Measurements from ENCODE around the gene MAP6.

Gene MAP6

GRCh38 chr11:75663808-75664207 is 5.0 kb downstream of the MAP6 start:
- H3K36me3 Mint-ChIP-seq (ENCODE audit: insufficient read depth): no peaks in the 10 kb centered on the region

GRCh38 chr11:75659836-75660235 is 9.0 kb downstream of the MAP6 start:
- no peak overlapping the region for H3K4me3 Mint-ChIP-seq
- no peaks in the 10 kb centered on the region for H3K9me3 Mint-ChIP-seq
- no peaks in the 10 kb centered on the region for H3K4me1 Mint-ChIP-seq
- no peak for ATAC-seq (replicated peaks; ENCODE audit: extremely low read depth, poor library complexity, severe bottlenecking)
- H3K27ac Mint-ChIP-seq (ENCODE audit: low read depth): no peak overlapping the region
- DNase-seq (ENCODE audit: low spot score in 2 of 2): no peak
- H3K36me3 Mint-ChIP-seq (ENCODE audit: insufficient read depth): no peaks in the 10 kb centered on the region
- H3K27me3 Mint-ChIP-seq: peaks cover 44% of the 10 kb centered on the region

More at GRCh38 chr11:75663808-75664207, 5.0 kb downstream of the MAP6 start:
- Mint-ChIP-seq H3K4me1 (peaks cover 11% of the 10 kb centered on the region), H3K27ac (ENCODE audit: low read depth) (no peak overlapping the region), H3K4me3 (no peak overlapping the region), H3K27me3 (peaks cover 70% of the 10 kb centered on the region), H3K9me3 (no peaks in the 10 kb centered on the region)
- ATAC-seq (replicated peaks; ENCODE audit: extremely low read depth, poor library complexity, severe bottlenecking) (no peak), DNase-seq (ENCODE audit: low spot score in 2 of 2) (no peak)

GRCh38 chr11:75656044-75656727 is 12.7 kb downstream of the MAP6 start:
- H3K27me3 Mint-ChIP-seq: peaks cover 25% of the 10 kb centered on the region
- ATAC-seq (replicated peaks; ENCODE audit: extremely low read depth, poor library complexity, severe bottlenecking): no peak
- H3K27ac Mint-ChIP-seq (ENCODE audit: low read depth): no peak overlapping the region
- no peaks in the 10 kb centered on the region for H3K9me3 Mint-ChIP-seq
- H3K4me3 Mint-ChIP-seq: no peak overlapping the region
- no peaks in the 10 kb centered on the region for H3K4me1 Mint-ChIP-seq
- no peak for DNase-seq (ENCODE audit: low spot score in 2 of 2)
- no peaks in the 10 kb centered on the region for H3K36me3 Mint-ChIP-seq (ENCODE audit: insufficient read depth)

GRCh38 chr11:75655605-75656004 is 13.2 kb downstream of the MAP6 start:
- DNase-seq (ENCODE audit: low spot score in 2 of 2): no peak
- Mint-ChIP-seq H3K27me3 (peaks cover 23% of the 10 kb centered on the region), H3K9me3 (no peaks in the 10 kb centered on the region), H3K36me3 (ENCODE audit: insufficient read depth) (no peaks in the 10 kb centered on the region), H3K4me3 (no peak overlapping the region), H3K4me1 (no peaks in the 10 kb centered on the region), H3K27ac (ENCODE audit: low read depth) (no peak overlapping the region)
- ATAC-seq (replicated peaks; ENCODE audit: extremely low read depth, poor library complexity, severe bottlenecking): no peak

- Mint-ChIP-seq H3K27ac (ENCODE audit: low read depth) (no peak overlapping the region), H3K4me3 (no peak overlapping the region), H3K4me1 (no peaks in the 10 kb centered on the region), H3K36me3 (ENCODE audit: insufficient read depth) (no peaks in the 10 kb centered on the region), H3K9me3 (no peaks in the 10 kb centered on the region), H3K27me3 (peaks cover 13% of the 10 kb centered on the region)
- no peak for ATAC-seq (replicated peaks; ENCODE audit: extremely low read depth, poor library complexity, severe bottlenecking)
- DNase-seq (ENCODE audit: low spot score in 2 of 2): no peak
Measured at GRCh38 chr11:75654314-75654713, 14.5 kb downstream of the MAP6 start.

- no peak overlapping the region for H3K27ac Mint-ChIP-seq (ENCODE audit: low read depth)
- no peak for DNase-seq (ENCODE audit: low spot score in 2 of 2)
- H3K36me3 Mint-ChIP-seq (ENCODE audit: insufficient read depth): no peaks in the 10 kb centered on the region
- no peak overlapping the region for H3K4me3 Mint-ChIP-seq
- H3K9me3 Mint-ChIP-seq: no peaks in the 10 kb centered on the region
- peaks cover 5% of the 10 kb centered on the region for H3K27me3 Mint-ChIP-seq
- ATAC-seq (replicated peaks; ENCODE audit: extremely low read depth, poor library complexity, severe bottlenecking): no peak
- no peaks in the 10 kb centered on the region for H3K4me1 Mint-ChIP-seq
Measured at GRCh38 chr11:75653532-75653931, 15.3 kb downstream of the MAP6 start.

- no peak overlapping the region for H3K27ac Mint-ChIP-seq (ENCODE audit: low read depth)
- no peaks in the 10 kb centered on the region for H3K36me3 Mint-ChIP-seq (ENCODE audit: insufficient read depth)
- H3K9me3 Mint-ChIP-seq: no peaks in the 10 kb centered on the region
- no peaks in the 10 kb centered on the region for H3K4me1 Mint-ChIP-seq
- H3K27me3 Mint-ChIP-seq: no peaks in the 10 kb centered on the region
- H3K4me3 Mint-ChIP-seq: no peak overlapping the region
- DNase-seq (ENCODE audit: low spot score in 2 of 2): no peak
- ATAC-seq (replicated peaks; ENCODE audit: extremely low read depth, poor library complexity, severe bottlenecking): no peak
Measured at GRCh38 chr11:75652936-75653335, 15.9 kb downstream of the MAP6 start.

GRCh38 chr11:75651218-75651617 is 17.6 kb downstream of the MAP6 start:
- H3K4me1 Mint-ChIP-seq: no peaks in the 10 kb centered on the region
- DNase-seq (ENCODE audit: low spot score in 2 of 2): no peak
- no peak overlapping the region for H3K4me3 Mint-ChIP-seq
- H3K27ac Mint-ChIP-seq (ENCODE audit: low read depth): no peak overlapping the region
- ATAC-seq (replicated peaks; ENCODE audit: extremely low read depth, poor library complexity, severe bottlenecking): no peak
- H3K36me3 Mint-ChIP-seq (ENCODE audit: insufficient read depth): no peaks in the 10 kb centered on the region
- H3K27me3 Mint-ChIP-seq: no peaks in the 10 kb centered on the region
- H3K9me3 Mint-ChIP-seq: no peaks in the 10 kb centered on the region

- no peaks in the 10 kb centered on the region for H3K36me3 Mint-ChIP-seq (ENCODE audit: insufficient read depth)
- H3K4me3 Mint-ChIP-seq: no peak overlapping the region
- no peaks in the 10 kb centered on the region for H3K4me1 Mint-ChIP-seq
- H3K27me3 Mint-ChIP-seq: no peaks in the 10 kb centered on the region
- no peak overlapping the region for H3K27ac Mint-ChIP-seq (ENCODE audit: low read depth)
- H3K9me3 Mint-ChIP-seq: no peaks in the 10 kb centered on the region
- DNase-seq (ENCODE audit: low spot score in 2 of 2) (no peak), ATAC-seq (replicated peaks; ENCODE audit: extremely low read depth, poor library complexity, severe bottlenecking) (no peak)
Measured at GRCh38 chr11:75650167-75650723, 18.6 kb downstream of the MAP6 start.

GRCh38 chr11:75644946-75645345 is 23.9 kb downstream of the MAP6 start:
- no peak for DNase-seq (ENCODE audit: low spot score in 2 of 2)
- Mint-ChIP-seq H3K27me3 (no peaks in the 10 kb centered on the region), H3K36me3 (ENCODE audit: insufficient read depth) (no peaks in the 10 kb centered on the region), H3K27ac (ENCODE audit: low read depth) (no peak overlapping the region), H3K4me3 (no peak overlapping the region), H3K9me3 (no peaks in the 10 kb centered on the region), H3K4me1 (no peaks in the 10 kb centered on the region)
- ATAC-seq (replicated peaks; ENCODE audit: extremely low read depth, poor library complexity, severe bottlenecking): no peak

- no peak overlapping the region for H3K27ac Mint-ChIP-seq (ENCODE audit: low read depth)
- H3K4me1 Mint-ChIP-seq: no peaks in the 10 kb centered on the region
- ATAC-seq (replicated peaks; ENCODE audit: extremely low read depth, poor library complexity, severe bottlenecking) (no peak), DNase-seq (ENCODE audit: low spot score in 2 of 2) (no peak)
- no peak overlapping the region for H3K4me3 Mint-ChIP-seq
- H3K27me3 Mint-ChIP-seq: no peaks in the 10 kb centered on the region
- H3K9me3 Mint-ChIP-seq: no peaks in the 10 kb centered on the region
- no peaks in the 10 kb centered on the region for H3K36me3 Mint-ChIP-seq (ENCODE audit: insufficient read depth)
Measured at GRCh38 chr11:75644370-75644769, 24.5 kb downstream of the MAP6 start.

GRCh38 chr11:75642402-75643113 is 26.3 kb downstream of the MAP6 start:
- Mint-ChIP-seq H3K27ac (ENCODE audit: low read depth) (no peak overlapping the region), H3K27me3 (peaks cover 17% of the 10 kb centered on the region), H3K4me1 (no peaks in the 10 kb centered on the region), H3K9me3 (no peaks in the 10 kb centered on the region), H3K36me3 (ENCODE audit: insufficient read depth) (no peaks in the 10 kb centered on the region), H3K4me3 (no peak overlapping the region)
- no peak for ATAC-seq (replicated peaks; ENCODE audit: extremely low read depth, poor library complexity, severe bottlenecking)
- no peak for DNase-seq (ENCODE audit: low spot score in 2 of 2)

- H3K9me3 Mint-ChIP-seq: no peaks in the 10 kb centered on the region
- ATAC-seq (replicated peaks; ENCODE audit: extremely low read depth, poor library complexity, severe bottlenecking) (no peak), DNase-seq (ENCODE audit: low spot score in 2 of 2) (no peak)
- H3K4me3 Mint-ChIP-seq: no peak overlapping the region
- no peaks in the 10 kb centered on the region for H3K4me1 Mint-ChIP-seq
- no peak overlapping the region for H3K27ac Mint-ChIP-seq (ENCODE audit: low read depth)
- H3K36me3 Mint-ChIP-seq (ENCODE audit: insufficient read depth): no peaks in the 10 kb centered on the region
- H3K27me3 Mint-ChIP-seq: peaks cover 39% of the 10 kb centered on the region
Measured at GRCh38 chr11:75639762-75640181, 29.1 kb downstream of the MAP6 start.
